GM12873 (cell line): Measurements from ENCODE around the gene THAP7.

Experiments used
- TF ChIP-seq, protein P1 (sequence below): IDR thresholded peaks from 2 replicates; pipeline ENCODE4 v1.5.1; 2012; ENCODE audit warnings: low read depth, mild to moderate bottlenecking, moderate library complexity, low read length, control low read depth; ENCODE audit not compliant: insufficient read depth; ENCODE audit errors: missing control alignments

THAP7 gene

GRCh38 chr22:21043860-21044535 lies 42.1 kb upstream of the THAP7 start:
- TF ChIP-seq, protein P1, sequence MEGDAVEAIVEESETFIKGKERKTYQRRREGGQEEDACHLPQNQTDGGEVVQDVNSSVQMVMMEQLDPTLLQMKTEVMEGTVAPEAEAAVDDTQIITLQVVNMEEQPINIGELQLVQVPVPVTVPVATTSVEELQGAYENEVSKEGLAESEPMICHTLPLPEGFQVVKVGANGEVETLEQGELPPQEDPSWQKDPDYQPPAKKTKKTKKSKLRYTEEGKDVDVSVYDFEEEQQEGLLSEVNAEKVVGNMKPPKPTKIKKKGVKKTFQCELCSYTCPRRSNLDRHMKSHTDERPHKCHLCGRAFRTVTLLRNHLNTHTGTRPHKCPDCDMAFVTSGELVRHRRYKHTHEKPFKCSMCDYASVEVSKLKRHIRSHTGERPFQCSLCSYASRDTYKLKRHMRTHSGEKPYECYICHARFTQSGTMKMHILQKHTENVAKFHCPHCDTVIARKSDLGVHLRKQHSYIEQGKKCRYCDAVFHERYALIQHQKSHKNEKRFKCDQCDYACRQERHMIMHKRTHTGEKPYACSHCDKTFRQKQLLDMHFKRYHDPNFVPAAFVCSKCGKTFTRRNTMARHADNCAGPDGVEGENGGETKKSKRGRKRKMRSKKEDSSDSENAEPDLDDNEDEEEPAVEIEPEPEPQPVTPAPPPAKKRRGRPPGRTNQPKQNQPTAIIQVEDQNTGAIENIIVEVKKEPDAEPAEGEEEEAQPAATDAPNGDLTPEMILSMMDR: no peak

- TF ChIP-seq, protein P1: no peak
These were observed 41.3 kb upstream of the THAP7 start for GRCh38 chr22:21042978-21043859.

GRCh38 chr22:21041937-21042336 lies 40.0 kb upstream of the THAP7 start:
- TF ChIP-seq, protein P1: no peak

GRCh38 chr22:21038405-21038804 lies 36.5 kb upstream of the THAP7 start:
- TF ChIP-seq, protein P1: no peak

DNA sequence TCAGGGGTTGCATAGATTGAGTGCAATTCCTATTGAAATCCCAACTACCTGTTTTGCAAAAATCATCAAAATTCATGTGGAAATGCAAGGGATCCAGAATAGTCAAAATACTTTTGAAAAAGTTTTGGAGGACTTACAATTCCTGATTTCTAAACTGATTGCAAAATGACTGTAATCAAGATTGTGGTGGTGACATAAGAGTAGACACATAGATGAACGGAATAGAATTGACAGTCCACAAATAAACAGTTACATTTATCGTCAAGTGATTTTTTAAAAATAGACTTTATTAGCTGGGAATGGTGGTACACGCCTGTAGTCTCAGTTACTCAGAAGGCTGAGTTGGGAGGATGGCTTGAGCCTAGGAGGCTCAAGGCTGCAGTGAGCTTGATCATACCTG lies 33.1 kb upstream of the THAP7 start:
- TF ChIP-seq, protein P1: no peak

DNA sequence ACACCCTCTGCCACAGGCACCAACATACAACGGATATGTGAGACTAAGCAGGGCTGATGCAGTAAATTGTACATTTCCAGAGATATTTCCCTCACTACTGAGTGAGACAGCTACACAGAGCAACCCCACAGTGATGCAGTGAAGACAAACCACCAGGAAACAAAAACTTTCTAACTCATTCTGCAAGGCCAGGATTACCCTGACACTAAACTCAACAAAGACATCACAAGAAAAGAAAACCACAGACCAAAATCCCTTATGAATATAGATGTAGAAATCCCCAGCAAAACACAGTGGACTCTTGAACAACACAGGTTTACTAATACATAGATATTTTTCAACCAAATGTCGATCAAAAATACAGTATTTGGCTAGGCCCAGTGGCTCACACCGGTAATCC lies 32.0 kb upstream of the THAP7 start:
- TF ChIP-seq, protein P1: no peak
